ENCODE results near the gene RNF182.
"Not testable (repeated sequence)": the region's sequence is repeated elsewhere in the genome, so short reads cannot be mapped to it uniquely, and the experiment has no call there.

Gene RNF182

GRCh38 chr6:13918686-13919250, 6.0 kb upstream of the RNF182 start:
- DNase-seq: no peak

- no peak for DNase-seq
These were observed 4.9 kb upstream of the RNF182 start for GRCh38 chr6:13919861-13920260.

DNA sequence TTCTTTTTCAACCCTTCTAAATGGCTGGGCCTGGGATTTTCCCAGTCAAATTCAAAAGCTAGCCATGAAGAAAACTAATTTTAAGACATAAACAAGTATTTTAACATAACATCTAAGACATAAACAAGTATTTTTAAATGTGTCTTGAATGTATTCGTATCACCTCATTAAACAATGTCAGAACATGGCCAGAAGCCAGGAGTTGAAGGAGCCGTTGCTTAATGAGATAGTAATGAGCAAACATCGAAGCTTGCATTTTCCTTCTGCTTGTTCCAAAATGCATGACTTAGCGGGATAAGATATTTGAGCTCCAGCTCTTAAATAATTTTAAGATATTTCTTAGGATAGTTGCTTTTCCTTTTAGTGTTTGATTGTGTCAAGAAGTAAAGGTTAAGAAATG, 4.2 kb upstream of the RNF182 start:
- DNase-seq: peak; percentile 15

DNA sequence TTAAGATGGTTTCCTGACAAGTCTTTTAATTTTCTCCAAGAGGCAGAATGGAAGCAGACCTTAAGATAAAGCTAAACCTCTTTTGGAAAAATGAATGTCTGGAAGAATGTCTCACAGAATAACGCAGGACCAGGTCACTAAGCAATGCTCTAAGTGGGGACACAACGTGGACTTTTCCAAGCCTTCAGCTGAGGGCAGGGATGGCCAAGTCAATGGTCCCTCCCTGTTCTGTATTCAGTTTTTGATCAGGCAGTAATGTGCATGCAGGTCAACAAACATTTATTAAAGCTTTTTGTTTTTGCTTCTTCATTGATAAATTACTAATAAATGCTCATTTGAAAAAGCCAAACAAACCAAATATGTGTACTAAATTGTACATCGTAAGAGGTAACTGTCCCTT, 2.0 kb upstream of the RNF182 start:
- DNase-seq: no peak

DNA sequence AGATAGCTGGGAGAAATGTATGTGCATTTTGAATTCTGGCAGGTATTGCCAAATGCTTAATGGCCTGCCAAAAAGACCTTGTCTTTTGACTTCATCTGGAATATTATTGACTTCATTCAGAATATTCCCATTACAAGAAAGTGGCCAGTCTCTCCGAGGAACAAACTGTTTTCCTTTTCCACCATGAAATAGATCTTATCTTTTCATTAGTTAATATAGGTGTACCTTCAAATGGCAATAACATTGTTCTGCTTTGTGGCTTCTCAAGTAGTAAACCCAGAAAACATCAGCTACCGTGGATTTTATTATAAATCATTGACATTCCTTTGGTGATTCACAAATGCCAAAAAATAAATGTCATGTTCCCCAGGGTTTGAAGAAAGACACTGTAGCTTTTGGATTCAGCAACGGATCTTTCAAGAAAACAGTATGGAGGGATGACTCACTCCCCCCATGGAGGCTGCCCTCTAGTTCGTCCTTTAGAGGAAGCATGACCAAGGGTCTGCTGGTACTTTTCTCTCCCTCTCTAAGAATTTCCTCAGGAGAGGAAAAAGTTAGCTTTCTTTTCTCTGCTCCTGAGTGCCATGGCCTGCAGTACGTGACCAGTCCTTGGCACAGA, 1.1 kb upstream of the RNF182 start:
- DNase-seq: no peak

GRCh38 chr6:13924146-13924948, 405 bp upstream of the RNF182 start:
- DNase-seq: peak; percentile 78

- no peak for DNase-seq
These were observed 1.6 kb downstream of the RNF182 start for GRCh38 chr6:13926378-13926777.

DNA sequence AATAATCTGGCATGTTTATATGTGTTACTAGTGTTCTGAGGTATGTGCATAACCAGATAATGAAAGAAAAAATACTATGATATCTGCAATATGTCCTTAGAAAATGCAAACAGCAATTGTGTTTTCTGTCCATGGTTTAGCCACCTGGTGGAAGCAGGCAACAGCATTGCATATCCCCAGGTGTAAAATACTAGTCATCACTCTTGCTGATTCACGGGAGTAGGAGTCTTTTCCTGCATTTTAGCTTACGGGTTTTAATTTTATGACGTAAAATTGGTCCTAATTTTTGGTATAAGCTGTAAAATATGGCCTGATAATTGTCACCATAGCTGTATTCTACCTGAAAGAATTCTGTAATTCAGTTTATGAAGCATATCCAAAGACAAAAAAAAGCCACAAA, 2.5 kb downstream of the RNF182 start:
- no peak for DNase-seq

GRCh38 chr6:13929196-13929595, 4.4 kb downstream of the RNF182 start:
- DNase-seq: no peak

GRCh38 chr6:13931797-13932402, 7.1 kb downstream of the RNF182 start:
- DNase-seq: no peak

DNA sequence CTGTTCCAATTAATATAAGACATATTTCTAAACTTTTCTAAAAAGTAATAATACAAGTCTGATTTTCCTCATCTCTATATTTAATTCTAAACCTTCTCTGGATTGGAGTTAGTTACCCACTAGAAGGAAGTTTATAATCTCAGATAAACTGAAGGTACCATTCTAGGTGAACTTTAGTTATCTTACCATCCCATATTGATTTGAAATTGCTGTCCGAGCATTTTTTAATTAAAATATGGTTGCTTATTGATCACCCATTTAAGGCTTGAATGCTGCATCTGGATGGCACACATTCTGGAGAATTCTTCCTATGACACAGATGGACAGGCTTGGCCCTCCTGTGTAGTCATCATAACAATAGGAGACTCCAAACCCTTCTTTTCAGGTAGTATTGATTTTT, 8.0 kb downstream of the RNF182 start:
- DNase-seq: no peak

- DNase-seq: no peak
These were observed 10.0 kb downstream of the RNF182 start for GRCh38 chr6:13934721-13935120.

GRCh38 chr6:13935190-13935880, 10.6 kb downstream of the RNF182 start:
- no peak for DNase-seq

GRCh38 chr6:13935881-13936261, 11.1 kb downstream of the RNF182 start:
- not testable (repeated sequence) for DNase-seq

DNA sequence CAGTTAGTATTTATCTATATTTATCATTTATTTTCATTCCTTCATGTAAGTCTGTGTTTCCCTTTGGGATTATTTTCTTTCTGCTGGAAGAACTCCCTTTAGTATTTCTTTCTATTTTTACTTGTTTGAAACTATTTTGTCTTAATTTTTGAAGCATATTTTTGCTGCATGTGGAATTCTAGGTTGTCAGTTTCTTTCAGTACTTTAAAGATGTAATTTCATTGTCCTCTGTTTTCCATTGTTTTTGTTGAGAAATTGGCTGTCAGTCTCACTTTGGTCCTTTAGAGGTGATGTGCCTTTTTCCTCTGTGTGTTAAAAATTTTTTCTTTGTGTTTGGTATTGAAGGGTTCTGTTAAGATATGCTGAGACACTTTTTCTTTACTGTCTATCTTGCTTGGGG, 17.1 kb downstream of the RNF182 start:
- no peak for DNase-seq

DNA sequence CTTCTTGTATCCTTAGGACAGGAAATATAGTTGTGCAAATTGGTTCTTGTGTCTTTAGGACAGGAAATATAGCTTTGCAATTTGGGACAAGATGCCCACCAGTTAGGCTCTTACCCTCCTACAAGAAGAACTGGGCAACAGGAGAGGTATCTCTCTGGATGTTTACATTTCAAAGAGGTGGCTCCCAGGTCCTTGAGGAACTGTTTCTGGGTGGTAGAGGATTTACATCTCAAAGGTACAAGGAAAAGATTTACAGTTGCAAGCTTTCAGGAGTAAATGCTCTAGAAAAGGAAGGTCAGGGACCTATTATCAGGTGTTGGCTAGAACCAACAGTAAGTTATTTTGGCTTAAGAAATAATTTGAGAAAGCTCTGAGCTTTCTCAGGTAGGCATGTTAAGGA, 19.2 kb downstream of the RNF182 start:
- no peak for DNase-seq

- DNase-seq: no peak
These were observed 21.8 kb downstream of the RNF182 start for GRCh38 chr6:13946506-13946905.

GRCh38 chr6:13947611-13948178, 22.9 kb downstream of the RNF182 start:
- no peak for DNase-seq

- DNase-seq: no peak
These were observed 27.3 kb downstream of the RNF182 start for GRCh38 chr6:13952101-13952500.

DNA sequence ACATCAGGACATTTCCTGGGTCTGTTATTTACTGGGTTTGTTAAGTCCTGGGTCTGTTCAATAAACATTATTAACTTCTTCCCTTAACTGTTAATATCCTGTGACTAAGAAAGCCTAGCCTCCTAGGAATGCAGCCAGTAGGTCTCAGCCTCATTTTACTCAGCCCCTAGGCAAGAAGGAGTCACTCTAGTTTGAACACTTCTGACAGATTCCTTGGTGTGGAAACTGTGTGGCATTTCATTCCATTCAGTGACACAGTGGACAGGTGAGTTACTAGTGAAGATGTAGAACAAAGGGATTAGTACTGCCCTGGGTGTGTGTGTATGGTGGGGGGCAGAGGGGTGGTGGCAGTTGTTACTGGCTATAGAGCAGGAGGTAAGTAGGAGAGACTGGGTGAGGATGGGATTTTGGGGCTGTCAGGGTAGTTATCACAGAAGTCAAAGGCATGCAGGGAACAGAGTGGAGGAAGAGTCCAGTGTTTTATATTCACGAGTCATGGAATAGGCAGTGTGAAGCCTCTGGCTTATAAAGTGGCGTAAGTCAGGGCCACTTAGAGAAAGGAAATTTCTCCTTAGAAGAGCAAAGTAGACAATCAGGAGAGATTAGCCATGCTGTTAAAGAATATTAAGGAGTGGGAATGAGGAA, 28.4 kb downstream of the RNF182 start:
- DNase-seq: no peak

DNA sequence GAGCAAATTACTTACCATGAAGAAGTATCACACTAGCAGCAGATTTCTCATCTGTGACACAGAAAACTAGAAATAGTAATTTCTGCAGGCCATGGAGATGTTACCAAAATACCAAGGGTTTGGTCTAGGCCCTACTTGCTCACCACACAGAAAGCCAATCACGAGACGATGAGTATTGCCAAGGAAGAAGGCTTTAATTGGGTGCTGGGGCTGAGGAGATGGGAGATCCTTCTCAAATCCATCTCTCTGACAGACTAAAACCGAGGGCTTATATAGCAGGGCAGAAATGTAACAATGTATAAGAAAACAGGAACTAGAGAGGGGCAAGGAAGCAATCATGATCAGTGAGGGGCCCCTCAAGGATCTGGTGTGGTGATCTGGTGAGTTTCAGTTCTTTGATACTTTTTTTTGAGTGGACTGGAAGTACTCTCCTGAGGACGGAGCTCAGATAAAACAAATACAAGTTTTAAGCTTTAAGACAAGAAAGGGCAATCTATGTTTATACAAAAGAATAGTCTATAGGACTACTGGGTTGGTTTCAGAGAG, 40.9 kb downstream of the RNF182 start:
- DNase-seq: no peak

- DNase-seq: no peak
These were observed 46.6 kb downstream of the RNF182 start for GRCh38 chr6:13971303-13971702.

All from NCI-H1105 treated with DMSO at 0.1 percent for 48 hours (cell line).